Right kidney (tissue), 1 donor: ENCODE measurements around the gene STOM.

Source experiments
- DNase-seq: peaks from one replicate; pipeline ENCODE4 v3.0.0-alpha.2; 2016

The STOM gene

GRCh38 chr9:121372239-121373010 lies 2.4 kb upstream of the STOM start:
- DNase-seq: no peak

GRCh38 chr9:121371495-121372061 lies 1.5 kb upstream of the STOM start:
- no peak for DNase-seq

GRCh38 chr9:121368745-121369144 lies 1.3 kb downstream of the STOM start:
- DNase-seq: no peak

- DNase-seq: no peak
Observed at GRCh38 chr9:121368138-121368522, 1.9 kb downstream of the STOM start.

GRCh38 chr9:121367306-121368137 lies 2.5 kb downstream of the STOM start:
- no peak for DNase-seq

- DNase-seq: no peak
Observed at GRCh38 chr9:121366611-121367192, 3.3 kb downstream of the STOM start.

- DNase-seq: no peak
Observed at GRCh38 chr9:121365564-121365963, 4.5 kb downstream of the STOM start.

GRCh38 chr9:121364886-121365285 lies 5.2 kb downstream of the STOM start:
- DNase-seq: no peak

GRCh38 chr9:121364077-121364476 lies 6.0 kb downstream of the STOM start:
- DNase-seq: no peak

GRCh38 chr9:121363622-121363961 lies 6.5 kb downstream of the STOM start:
- no peak for DNase-seq

- DNase-seq: no peak
Observed at GRCh38 chr9:121362813-121363621, 7.0 kb downstream of the STOM start.

GRCh38 chr9:121360601-121361374 lies 9.3 kb downstream of the STOM start:
- DNase-seq: no peak

GRCh38 chr9:121359351-121360294 lies 10.4 kb downstream of the STOM start:
- no peak for DNase-seq

GRCh38 chr9:121358751-121359150 lies 11.3 kb downstream of the STOM start:
- no peak for DNase-seq

GRCh38 chr9:121357011-121357410 lies 13.0 kb downstream of the STOM start:
- DNase-seq: no peak

- no peak for DNase-seq
Observed at GRCh38 chr9:121354762-121355161, 15.3 kb downstream of the STOM start.

- no peak for DNase-seq
Observed at GRCh38 chr9:121354141-121354540, 15.9 kb downstream of the STOM start.

GRCh38 chr9:121353241-121354061 lies 16.6 kb downstream of the STOM start:
- DNase-seq: no peak

- DNase-seq: no peak
Observed at GRCh38 chr9:121350993-121351561, 19.0 kb downstream of the STOM start.
